Tibial nerve (tissue), 4 donors: Measurements from ENCODE around the gene RGS7.

Experiments
- EP300 ChIP-seq, 2 donors: sonication (generic); formaldehyde crosslinking; IDR thresholded peaks; one replicate each; pipeline ENCODE4 v1.6.1; 2017; ENCODE audit warnings: antibody characterized with exemption in 2 of 2, mild to moderate bottlenecking in 1 of 2
- POLR2A ChIP-seq, 2 donors: fragments of 450-650 bp; IDR thresholded peaks; one replicate each; pipeline ENCODE4 v1.6.1; 2017; ENCODE audit warnings: antibody characterized with exemption in 2 of 2, mild to moderate bottlenecking in 2 of 2, moderate library complexity in 2 of 2
- TF ChIP-seq, protein P1 (sequence below), 5 experiments: fragments of 200-600 bp in 3 of 5; fragments of 450-650 bp in 2 of 5; sonication (generic) in 3 of 5; IDR thresholded peaks; one replicate each; pipeline ENCODE4 v1.5.1; 2016 to 2019; ENCODE audit warnings: antibody characterized with exemption in 5 of 5, mild to moderate bottlenecking in 3 of 5, moderate library complexity in 2 of 5

- TF ChIP-seq POLR2A (IDR thresholded peaks at IDR 0.05) (no peak), EP300 (IDR thresholded peaks at IDR 0.05) (no peak)
- TF ChIP-seq, protein P1, sequence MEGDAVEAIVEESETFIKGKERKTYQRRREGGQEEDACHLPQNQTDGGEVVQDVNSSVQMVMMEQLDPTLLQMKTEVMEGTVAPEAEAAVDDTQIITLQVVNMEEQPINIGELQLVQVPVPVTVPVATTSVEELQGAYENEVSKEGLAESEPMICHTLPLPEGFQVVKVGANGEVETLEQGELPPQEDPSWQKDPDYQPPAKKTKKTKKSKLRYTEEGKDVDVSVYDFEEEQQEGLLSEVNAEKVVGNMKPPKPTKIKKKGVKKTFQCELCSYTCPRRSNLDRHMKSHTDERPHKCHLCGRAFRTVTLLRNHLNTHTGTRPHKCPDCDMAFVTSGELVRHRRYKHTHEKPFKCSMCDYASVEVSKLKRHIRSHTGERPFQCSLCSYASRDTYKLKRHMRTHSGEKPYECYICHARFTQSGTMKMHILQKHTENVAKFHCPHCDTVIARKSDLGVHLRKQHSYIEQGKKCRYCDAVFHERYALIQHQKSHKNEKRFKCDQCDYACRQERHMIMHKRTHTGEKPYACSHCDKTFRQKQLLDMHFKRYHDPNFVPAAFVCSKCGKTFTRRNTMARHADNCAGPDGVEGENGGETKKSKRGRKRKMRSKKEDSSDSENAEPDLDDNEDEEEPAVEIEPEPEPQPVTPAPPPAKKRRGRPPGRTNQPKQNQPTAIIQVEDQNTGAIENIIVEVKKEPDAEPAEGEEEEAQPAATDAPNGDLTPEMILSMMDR (IDR thresholded peaks at IDR 0.05), result no peak
These were observed 525.8 kb downstream of the RGS7 start for GRCh38 chr1:240831191-240831631.
